Stomach (tissue), 9 donors: ENCODE data around the gene COX6B2. TPM values are rescaled to one million over a fixed set of nuclear protein-coding genes. Genes with fewer than 3 reads are reported as not detected.

Experiments used
- DNase-seq, 2 donors: peaks; one replicate each; pipeline versions ENCODE4 v3.0.0 to v3.0.0-alpha.2; 2013 to 2019
- H3K27ac ChIP-seq, 5 donors: fragments of 200-600 bp in 4 of 5; sonication (generic) in 4 of 5; one replicate each; pipeline ENCODE4 v1.5.1; 2013 to 2019; ENCODE audit warnings: mild to moderate bottlenecking in 1 of 5, moderate library complexity in 1 of 5
- H3K27me3 ChIP-seq, 3 donors: fragments of 200-600 bp; sonication (generic); one replicate each; pipeline ENCODE4 v1.5.1; 2017 to 2019; ENCODE audit warnings: mixed run types in 1 of 3
- H3K36me3 ChIP-seq, 4 donors: fragments of 200-600 bp; sonication (generic); 1 replicate in 3 of 4; 2 replicates in 1 of 4; pipeline ENCODE4 v1.5.1; 2016 to 2019
- H3K4me1 ChIP-seq, 4 donors: fragments of 200-600 bp; sonication (generic); one replicate each; pipeline ENCODE4 v1.5.1; 2016 to 2019
- H3K4me3 ChIP-seq, 4 donors: fragments of 200-600 bp; sonication (generic) in 3 of 4; one replicate each; pipeline ENCODE4 v1.5.1; 2016 to 2019; ENCODE audit warnings: mild to moderate bottlenecking in 1 of 4
- H3K9me3 ChIP-seq, 4 donors: fragments of 200-600 bp; sonication (generic); one replicate each; pipeline ENCODE4 v1.5.1; 2016 to 2019
- EP300 ChIP-seq: sonication (generic); formaldehyde crosslinking; IDR thresholded peaks from one replicate; pipeline ENCODE4 v1.6.1; 2017; ENCODE audit warnings: antibody characterized with exemption
- POLR2A ChIP-seq, 4 donors: fragments of 450-650 bp; IDR thresholded peaks; one replicate each; pipeline ENCODE4 v1.6.1; 2016; ENCODE audit warnings: antibody characterized with exemption in 4 of 4, control low read depth in 2 of 4, mild to moderate bottlenecking in 1 of 4, moderate library complexity in 1 of 4
- POLR2AphosphoS5 ChIP-seq, 3 donors: sonication (generic); formaldehyde crosslinking; IDR thresholded peaks; one replicate each; pipeline ENCODE4 v1.6.1; 2016; ENCODE audit warnings: antibody characterized with exemption in 3 of 3
- WGBS, 5 donors: extraction: QIAGEN DNeasy Blood & Tissue Kit in 3 of 5; methylation state at CpG; one replicate each; pipeline versions ENCODE4 v1.1.5 to v1.1.7; 2013 to 2018; 5-methylcytosine and 5-hydroxymethylcytosine counted together
- intact Hi-C: fragments of 100-400 bp; cut with DNase I; formaldehyde crosslinking; loops from one replicate; pipeline ENCODE4 v1.15.1; 2023; ENCODE audit warnings: low total_unique reads
- polyA plus RNA-seq, 3 donors: library from polyadenylated mRNA; stranded (reverse); fragments of 200-250 nt; gene quantifications; one replicate each; pipeline ENCODE4 v1.2.3, GENCODE V29; 2013
- total RNA-seq, 5 donors: library from RNA; depleted of rRNA; stranded (reverse); fragments of >200 nt; gene quantifications; one replicate each; pipeline versions ENCODE4 v1.1.0 to v1.2.3, GENCODE V29; 2014 to 2016
- TF ChIP-seq, protein P1 (sequence below), 7 experiments: fragments of 450-650 bp in 4 of 7; fragments of 200-600 bp in 3 of 7; sonication (generic) in 3 of 7; IDR thresholded peaks; one replicate each; pipeline ENCODE4 v1.5.1; 2016 to 2019; ENCODE audit warnings: antibody characterized with exemption in 7 of 7, control low read depth in 2 of 7, mild to moderate bottlenecking in 1 of 7
- donor health status: healthy with polysubstance abuse.
- donor health status: Bipolar disorder and iron deficiency.
- donor health status: healthy.

Gene COX6B2
- total and polyA plus RNA-seq, 8 donors: 0.19 to 18.2 (median 0.93) TPM; not detected in 5

DNA sequence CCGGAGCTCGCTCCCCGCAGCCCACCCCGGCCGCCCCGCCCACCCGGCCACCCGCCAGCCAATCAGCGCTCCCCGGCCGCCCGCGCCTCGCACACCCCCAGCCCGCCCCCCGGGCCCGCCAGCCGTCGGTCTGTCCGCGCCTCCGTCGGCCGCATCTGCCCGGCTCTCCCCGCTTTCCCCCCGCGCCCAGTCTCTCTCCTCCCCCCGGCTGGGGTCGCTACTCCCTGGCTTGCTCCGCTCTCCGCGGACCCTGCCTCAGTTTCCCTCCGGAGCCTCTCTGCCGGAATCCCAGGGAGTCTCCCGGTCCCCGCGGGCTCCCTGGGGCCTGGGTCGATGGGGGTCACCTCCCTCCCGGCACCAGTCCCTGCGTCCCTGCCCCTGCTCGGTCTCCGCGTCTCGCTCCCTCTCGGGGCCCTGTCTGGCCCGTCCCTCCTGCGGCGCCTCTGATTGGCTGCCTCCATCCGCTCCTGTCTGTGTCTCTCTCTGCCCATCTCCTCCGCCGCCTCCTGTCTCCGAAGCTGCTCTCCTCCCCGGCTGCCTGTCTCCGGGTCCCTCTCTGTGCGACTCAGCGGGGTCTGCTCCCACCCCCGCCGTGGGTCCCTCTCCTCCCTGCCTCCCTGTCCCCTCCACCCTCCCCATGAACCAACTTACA lies 15.3 kb upstream of the COX6B2 start:
- peaks cover 26 to 98% (median 73%) of the 10 kb centered on the region in 3 donors for H3K27me3 ChIP-seq
- no peaks in the 10 kb centered on the region for H3K9me3 ChIP-seq
- H3K27ac ChIP-seq: peak overlapping the region in 3 of 5 donors; percentile 43 to 64 (median 55)
- peak overlapping the region; percentile 22 to 42 (median 37) for H3K4me3 ChIP-seq
- no peaks in the 10 kb centered on the region for H3K36me3 ChIP-seq
- peak in 1 of 2 donors; percentile 63 for DNase-seq
- peaks cover 20 to 33% (median 26%) of the 10 kb centered on the region in 4 donors for H3K4me1 ChIP-seq
- TF ChIP-seq EP300: no peak
- TF ChIP-seq, protein P1, sequence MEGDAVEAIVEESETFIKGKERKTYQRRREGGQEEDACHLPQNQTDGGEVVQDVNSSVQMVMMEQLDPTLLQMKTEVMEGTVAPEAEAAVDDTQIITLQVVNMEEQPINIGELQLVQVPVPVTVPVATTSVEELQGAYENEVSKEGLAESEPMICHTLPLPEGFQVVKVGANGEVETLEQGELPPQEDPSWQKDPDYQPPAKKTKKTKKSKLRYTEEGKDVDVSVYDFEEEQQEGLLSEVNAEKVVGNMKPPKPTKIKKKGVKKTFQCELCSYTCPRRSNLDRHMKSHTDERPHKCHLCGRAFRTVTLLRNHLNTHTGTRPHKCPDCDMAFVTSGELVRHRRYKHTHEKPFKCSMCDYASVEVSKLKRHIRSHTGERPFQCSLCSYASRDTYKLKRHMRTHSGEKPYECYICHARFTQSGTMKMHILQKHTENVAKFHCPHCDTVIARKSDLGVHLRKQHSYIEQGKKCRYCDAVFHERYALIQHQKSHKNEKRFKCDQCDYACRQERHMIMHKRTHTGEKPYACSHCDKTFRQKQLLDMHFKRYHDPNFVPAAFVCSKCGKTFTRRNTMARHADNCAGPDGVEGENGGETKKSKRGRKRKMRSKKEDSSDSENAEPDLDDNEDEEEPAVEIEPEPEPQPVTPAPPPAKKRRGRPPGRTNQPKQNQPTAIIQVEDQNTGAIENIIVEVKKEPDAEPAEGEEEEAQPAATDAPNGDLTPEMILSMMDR (IDR thresholded peaks at IDR 0.05): no peak
- 1 to 2% (median 2%) methylated on average over 30 to 58 of the region's 59 CpGs for WGBS, 5 donors
- intact Hi-C loops: no loop called here

DNA sequence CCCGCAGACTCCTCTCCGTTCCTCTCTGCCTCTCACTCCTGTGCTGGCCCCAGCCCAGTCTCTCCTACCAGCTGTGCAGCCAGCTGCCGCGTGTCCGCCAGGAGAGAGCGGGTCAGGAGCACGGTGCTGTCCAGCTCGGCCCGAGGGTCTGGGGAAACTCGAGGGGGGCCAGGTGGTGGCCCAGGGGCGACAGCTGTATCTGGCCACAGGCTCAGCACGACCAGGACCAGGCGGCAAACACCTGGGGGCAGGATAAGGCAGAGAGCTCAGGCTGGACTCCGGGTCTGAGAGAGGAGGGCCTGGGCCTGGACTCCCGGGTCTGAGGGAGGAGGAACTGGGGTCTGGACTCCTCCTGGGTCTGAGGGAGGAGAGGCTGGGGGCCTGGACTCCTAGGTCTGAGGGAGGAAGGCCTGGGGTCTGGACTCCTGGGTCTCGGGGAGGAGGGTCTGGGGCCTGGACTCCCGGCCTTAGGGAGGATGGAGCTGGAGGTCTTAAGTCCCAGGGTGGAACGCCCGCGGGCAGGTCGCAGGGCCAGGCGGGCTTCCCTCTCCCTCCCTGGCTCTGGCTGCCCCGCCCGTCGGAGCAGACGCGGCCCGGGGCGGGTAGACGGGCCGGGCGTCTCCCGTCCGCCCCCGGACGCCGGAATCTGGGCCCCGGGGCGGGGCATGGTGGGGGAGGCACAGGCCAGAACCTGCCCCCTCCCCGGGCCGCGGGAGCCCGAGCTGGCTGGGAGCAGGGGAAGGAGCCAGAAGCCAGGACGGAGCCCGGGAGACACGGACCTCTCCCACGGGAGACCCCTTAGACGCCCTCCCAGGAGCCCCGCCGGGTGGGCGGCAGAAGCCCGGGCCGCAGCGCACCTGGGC lies 14.4 kb upstream of the COX6B2 start:
- no peaks in the 10 kb centered on the region for H3K36me3 ChIP-seq
- H3K27me3 ChIP-seq: peaks cover 19 to 91% (median 64%) of the 10 kb centered on the region in 3 donors
- peak in 1 of 2 donors; percentile 78 for DNase-seq
- H3K9me3 ChIP-seq: no peaks in the 10 kb centered on the region
- peak overlapping the region in 2 of 5 donors; percentile 35 to 64 for H3K27ac ChIP-seq
- peaks cover 16 to 24% (median 22%) of the 10 kb centered on the region in 4 donors for H3K4me1 ChIP-seq
- intact Hi-C loops: no loop called here
- 8 to 30% (median 10%) methylated on average over 17 to 54 of the region's 54 CpGs for WGBS, 5 donors
- H3K4me3 ChIP-seq: peak overlapping the region; percentile 23 to 42 (median 31)
- TF ChIP-seq EP300: no peak
- TF ChIP-seq POLR2A (IDR thresholded peaks at IDR 0.05): no peak
- no peak for TF ChIP-seq POLR2AphosphoS5 (IDR thresholded peaks at IDR 0.05)
- TF ChIP-seq, protein P1 (IDR thresholded peaks at IDR 0.05): no peak

DNA sequence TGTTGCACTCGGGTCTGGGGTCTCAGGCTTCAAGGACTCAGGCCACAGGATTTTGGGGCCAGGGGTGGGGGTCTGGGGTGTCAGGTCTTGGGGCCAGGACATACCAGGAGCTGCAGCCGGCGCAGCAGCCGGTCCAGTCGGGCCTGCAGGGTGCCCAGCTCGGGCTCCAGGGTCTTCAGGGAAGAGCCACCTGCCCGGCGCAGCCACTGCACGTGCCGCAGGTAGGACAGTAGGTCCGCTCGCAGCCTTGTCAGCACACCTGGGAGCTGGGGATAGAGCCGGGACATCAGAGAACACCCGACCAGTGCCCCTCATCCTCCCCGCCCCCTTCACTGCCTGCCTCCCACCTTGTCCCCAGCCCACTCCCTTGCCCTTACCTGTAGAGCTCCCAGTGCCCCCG lies 13.6 kb upstream of the COX6B2 start:
- peaks cover 18 to 84% (median 56%) of the 10 kb centered on the region in 3 donors for H3K27me3 ChIP-seq
- WGBS, 5 donors: 74 to 87% (median 84%) methylated on average over 6 to 16 of the region's 16 CpGs
- H3K9me3 ChIP-seq: no peaks in the 10 kb centered on the region
- DNase-seq: no peak
- intact Hi-C loops: no loop called here
- H3K36me3 ChIP-seq: no peaks in the 10 kb centered on the region
- peaks cover 16 to 20% (median 20%) of the 10 kb centered on the region in 4 donors for H3K4me1 ChIP-seq
- no peak overlapping the region for H3K27ac ChIP-seq
- no peak overlapping the region for H3K4me3 ChIP-seq
- TF ChIP-seq EP300: no peak

DNA sequence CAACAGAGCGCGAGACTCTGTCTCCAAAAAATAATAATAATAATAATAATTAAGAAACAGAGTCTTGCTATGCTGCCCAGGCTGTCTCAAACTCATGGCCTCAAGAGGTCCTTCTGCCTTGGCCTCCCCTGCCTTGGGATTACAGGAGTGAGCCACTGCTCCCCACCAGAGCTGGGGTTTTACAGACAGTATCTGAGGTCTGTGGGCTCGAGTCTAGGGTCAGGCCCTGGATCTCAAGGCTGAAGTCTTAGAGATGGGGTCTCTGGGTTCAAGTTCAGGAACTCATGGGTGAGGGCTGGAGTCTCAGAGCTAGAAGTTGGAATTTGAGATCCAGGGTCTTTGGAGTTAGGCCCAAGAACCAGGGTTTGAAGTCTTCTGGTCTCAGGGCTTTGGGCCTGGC lies 12.3 kb upstream of the COX6B2 start:
- WGBS, 5 donors: 60 to 100% (median 73%) methylated on average over 2 to 3 of the region's 3 CpGs
- Histone ChIP-seq H3K27ac (no peak overlapping the region), H3K36me3 (no peaks in the 10 kb centered on the region), H3K27me3 (peaks cover 18 to 84% (median 43%) of the 10 kb centered on the region in 3 donors), H3K4me3 (no peak overlapping the region), H3K9me3 (no peaks in the 10 kb centered on the region), H3K4me1 (peaks cover 16 to 20% (median 20%) of the 10 kb centered on the region in 4 donors)
- intact Hi-C loops: no loop called here
- DNase-seq: no peak
- no peak for TF ChIP-seq EP300
- TF ChIP-seq POLR2AphosphoS5 (IDR thresholded peaks at IDR 0.05): no peak
- TF ChIP-seq, protein P1 (IDR thresholded peaks at IDR 0.05): no peak
- TF ChIP-seq POLR2A (IDR thresholded peaks at IDR 0.05): no peak
